Activated T-cell treated with anti-CD3 and anti-CD28 coated beads, Interleukin-2, amount 50 U/mL, for 72 hours (primary cell): ENCODE measurements around the gene TAS2R46. TPM values are rescaled to one million over a fixed set of nuclear protein-coding genes. Genes with fewer than 3 reads are reported as not detected.
A peak's percentile ranks its signal among the peaks of the same experiment; 100 is the strongest.
"Not testable (repeated sequence)": the region's sequence is repeated elsewhere in the genome, so short reads cannot be mapped to it uniquely, and the experiment has no call there.

Experiments
- ATAC-seq, 2 donors: fragments of 150-1000 bp; cut with Tn5 transposase; replicated peaks in 1 of 2; 2 replicates each; pipeline ENCODE4 v1.10.0; 2021; ENCODE audit warnings: moderate library complexity in 2 of 2, mild to moderate bottlenecking in 1 of 2
- DNase-seq, 2 donors: peaks; one replicate each; pipeline ENCODE4 v3.0.0; 2021 to 2022; ENCODE audit warnings: mixed read lengths in 1 of 2
- H3K27ac Mint-ChIP-seq: one replicate; pipeline ENCODE4 v1.8.0; 2022; ENCODE audit warnings: mild to moderate bottlenecking, moderate library complexity, mixed read lengths
- H3K27me3 Mint-ChIP-seq: one replicate; pipeline ENCODE4 v1.8.0; 2022; ENCODE audit warnings: low read depth, mixed read lengths
- H3K36me3 Mint-ChIP-seq, 2 donors: one replicate each; pipeline ENCODE4 v1.8.0; 2022; ENCODE audit warnings: mixed read lengths in 2 of 2, mild to moderate bottlenecking in 1 of 2; ENCODE audit not compliant: insufficient read depth in 2 of 2
- H3K4me1 Mint-ChIP-seq: one replicate; pipeline ENCODE4 v1.8.0; 2022; ENCODE audit warnings: low read depth, mixed read lengths
- H3K4me3 Mint-ChIP-seq, 2 donors: one replicate each; pipeline ENCODE4 v1.8.0; 2022; ENCODE audit warnings: mild to moderate bottlenecking in 2 of 2, mixed read lengths in 2 of 2, moderate library complexity in 2 of 2
- H3K9me3 Mint-ChIP-seq, 2 donors: one replicate each; pipeline ENCODE4 v1.8.0; 2022; ENCODE audit warnings: mixed read lengths in 2 of 2
- total RNA-seq, 2 donors: library from RNA; stranded (reverse); gene quantifications; one replicate each; pipeline ENCODE4 v1.2.3, GENCODE V29; 2022

TAS2R46 gene
- total RNA-seq, 2 donors from 2014 or later = 0.72 TPM

DNA sequence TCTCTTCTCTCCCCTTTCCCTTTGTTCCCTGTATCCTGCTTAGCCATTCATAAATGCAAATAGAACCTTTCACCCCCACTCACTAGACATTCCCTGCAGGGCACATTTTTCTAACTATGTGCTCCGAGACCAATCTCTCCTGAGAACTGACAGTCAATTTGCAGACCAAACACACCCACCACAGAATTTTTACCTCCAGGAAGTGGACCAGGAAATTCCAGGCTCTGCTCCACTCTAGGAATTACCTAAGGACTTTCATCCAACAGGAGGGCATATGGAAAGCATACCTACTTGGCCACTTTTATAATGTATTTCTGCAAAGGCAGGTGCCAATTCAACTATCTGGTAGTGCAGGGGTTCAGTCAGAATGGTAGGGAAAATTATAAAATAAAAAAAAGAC lies 8.9 kb upstream of the TAS2R46 start:
- DNase-seq = no peak
- Mint-ChIP-seq H3K4me3 (no peak overlapping the region), H3K27me3 (no peaks in the 10 kb centered on the region), H3K9me3 (peaks cover 0 to 1% of the 10 kb centered on the region in 2 donors), H3K36me3 (peaks cover 2 to 5% of the 10 kb centered on the region in 2 donors), H3K4me1 (no peaks in the 10 kb centered on the region), H3K27ac (no peak overlapping the region)
- ATAC-seq = no peak

DNA sequence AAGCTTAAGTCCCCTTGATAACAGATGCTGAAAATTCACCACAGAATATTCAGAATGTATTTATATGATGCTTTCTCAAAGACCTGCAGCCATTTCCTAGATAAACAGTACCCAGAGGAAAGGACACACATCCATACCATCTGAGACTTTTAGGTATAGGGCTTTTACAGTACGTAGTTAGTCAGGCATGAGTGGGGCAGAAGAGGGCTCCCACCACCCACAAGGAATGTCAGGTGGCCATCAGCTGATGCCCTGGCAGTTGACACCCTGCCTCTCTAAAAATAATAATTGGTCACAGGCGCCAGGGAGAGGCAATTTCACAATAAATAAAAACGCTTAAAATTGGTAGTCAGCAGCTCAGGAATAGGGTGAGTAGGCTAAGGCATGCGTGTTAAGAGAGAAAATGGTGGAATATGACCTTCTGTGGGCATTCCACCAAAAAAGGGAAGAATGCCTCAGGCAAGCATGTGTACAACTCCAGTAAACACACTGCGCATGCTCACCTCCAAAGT lies 7.8 kb upstream of the TAS2R46 start:
- H3K36me3 Mint-ChIP-seq = peaks cover 3 to 8% of the 10 kb centered on the region in 2 donors
- no peaks in the 10 kb centered on the region for H3K4me1 Mint-ChIP-seq
- ATAC-seq (no peak), DNase-seq (no peak)
- H3K27ac Mint-ChIP-seq = no peak overlapping the region
- peaks cover 0 to 2% of the 10 kb centered on the region in 2 donors for H3K9me3 Mint-ChIP-seq
- no peaks in the 10 kb centered on the region for H3K27me3 Mint-ChIP-seq
- H3K4me3 Mint-ChIP-seq = no peak overlapping the region

DNA sequence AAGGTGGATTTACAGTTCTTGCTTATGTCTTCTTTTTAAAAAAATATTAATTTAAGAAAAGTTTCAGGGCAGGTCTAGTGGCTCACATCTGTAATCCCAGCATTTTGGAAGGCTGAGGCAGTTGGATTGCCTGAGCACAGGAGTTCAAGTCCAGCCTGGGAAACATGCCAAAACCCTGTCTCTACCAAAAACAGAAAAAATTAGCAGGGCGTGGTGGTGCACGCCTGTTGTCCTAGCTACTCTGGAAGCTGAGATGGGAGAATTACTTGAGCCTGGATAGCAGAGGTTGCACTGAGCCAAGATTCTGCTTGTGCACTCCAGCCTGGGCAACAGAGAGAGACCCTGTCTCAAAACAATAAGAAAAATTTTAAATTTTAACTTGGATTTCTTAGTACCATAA lies 5.4 kb upstream of the TAS2R46 start:
- ATAC-seq = no peak
- H3K27me3 Mint-ChIP-seq = no peaks in the 10 kb centered on the region
- peaks cover 3 to 7% of the 10 kb centered on the region in 2 donors for H3K36me3 Mint-ChIP-seq
- no peaks in the 10 kb centered on the region for H3K4me1 Mint-ChIP-seq
- H3K27ac Mint-ChIP-seq = no peak overlapping the region
- H3K4me3 Mint-ChIP-seq = no peak overlapping the region
- DNase-seq = no peak
- peaks cover 0 to 2% of the 10 kb centered on the region in 2 donors for H3K9me3 Mint-ChIP-seq

DNA sequence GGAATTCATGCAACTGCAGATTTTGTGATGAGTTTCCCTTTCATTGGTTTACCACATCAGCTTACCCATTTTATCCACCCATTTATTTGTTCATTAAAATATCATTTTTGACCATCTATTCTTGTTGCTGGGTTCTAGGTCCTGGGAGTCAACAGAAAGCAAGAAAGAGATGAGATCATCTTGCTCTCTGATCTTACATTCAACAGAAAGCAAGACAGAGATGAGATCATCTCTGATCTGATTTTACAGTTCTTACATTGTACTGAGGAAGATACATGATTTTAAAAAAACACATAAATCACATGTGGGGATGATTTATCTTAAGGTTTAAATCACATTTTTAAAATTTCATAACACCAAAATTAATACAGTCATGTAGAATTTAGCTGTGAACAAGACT lies 2.3 kb downstream of the TAS2R46 start:
- DNase-seq = no peak
- Mint-ChIP-seq H3K27ac (no peak overlapping the region), H3K36me3 (peaks cover 3% of the 10 kb centered on the region in 2 donors), H3K4me1 (peaks cover 5% of the 10 kb centered on the region), H3K9me3 (peaks cover 0 to 1% of the 10 kb centered on the region in 2 donors), H3K4me3 (no peak overlapping the region), H3K27me3 (no peaks in the 10 kb centered on the region)
- peak in 1 of 2 donors; percentile 39 for ATAC-seq

DNA sequence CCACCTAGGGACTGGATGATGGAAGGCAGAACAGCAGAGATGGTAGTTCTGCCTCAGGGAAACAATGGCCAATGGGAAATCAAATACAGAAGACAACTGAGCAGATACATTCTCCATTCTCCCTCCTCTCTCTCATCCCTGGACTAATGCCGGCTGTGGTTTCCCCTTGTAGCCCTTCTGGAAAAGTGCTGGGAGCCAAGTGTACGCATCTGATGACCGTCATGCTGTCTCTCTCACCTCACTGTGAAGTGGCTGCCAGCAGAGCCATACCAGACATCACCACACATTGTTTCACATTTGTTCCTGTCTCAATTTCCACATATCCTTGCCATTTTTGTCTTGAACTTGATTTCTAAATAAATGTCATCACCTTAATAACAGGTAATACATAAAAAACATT lies 3.1 kb downstream of the TAS2R46 start:
- Mint-ChIP-seq H3K4me3 (no peak overlapping the region), H3K27me3 (no peaks in the 10 kb centered on the region), H3K9me3 (peaks cover 0 to 1% of the 10 kb centered on the region in 2 donors), H3K36me3 (peaks cover 3% of the 10 kb centered on the region in 2 donors), H3K27ac (no peak overlapping the region), H3K4me1 (peaks cover 5% of the 10 kb centered on the region)
- DNase-seq (no peak), ATAC-seq (no peak)

DNA sequence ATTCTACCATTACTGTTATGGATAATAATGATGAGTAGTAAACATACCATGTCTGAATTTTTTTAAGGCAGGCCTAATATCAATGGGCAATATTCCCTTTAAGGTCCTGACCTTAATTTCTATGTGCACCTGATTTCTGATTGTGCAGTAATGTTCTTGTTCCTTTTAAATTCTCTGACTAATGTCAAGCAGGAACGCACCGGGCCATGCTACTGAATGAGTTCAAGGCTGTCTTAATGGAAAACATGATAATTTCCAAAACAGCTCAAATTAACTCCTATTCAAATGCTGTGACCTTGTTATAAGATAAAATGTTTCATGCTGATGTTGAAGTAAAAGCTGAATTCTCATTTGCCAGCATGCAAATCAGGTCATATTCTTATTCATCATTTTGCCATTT lies 6.8 kb downstream of the TAS2R46 start:
- Mint-ChIP-seq H3K4me1 (peaks cover 5% of the 10 kb centered on the region), H3K27ac (no peak overlapping the region), H3K27me3 (no peaks in the 10 kb centered on the region), H3K4me3 (no peak overlapping the region), H3K36me3 (peaks cover 7 to 13% of the 10 kb centered on the region in 2 donors), H3K9me3 (peaks cover 7 to 9% of the 10 kb centered on the region in 2 donors)
- ATAC-seq = no peak
- DNase-seq = no peak

DNA sequence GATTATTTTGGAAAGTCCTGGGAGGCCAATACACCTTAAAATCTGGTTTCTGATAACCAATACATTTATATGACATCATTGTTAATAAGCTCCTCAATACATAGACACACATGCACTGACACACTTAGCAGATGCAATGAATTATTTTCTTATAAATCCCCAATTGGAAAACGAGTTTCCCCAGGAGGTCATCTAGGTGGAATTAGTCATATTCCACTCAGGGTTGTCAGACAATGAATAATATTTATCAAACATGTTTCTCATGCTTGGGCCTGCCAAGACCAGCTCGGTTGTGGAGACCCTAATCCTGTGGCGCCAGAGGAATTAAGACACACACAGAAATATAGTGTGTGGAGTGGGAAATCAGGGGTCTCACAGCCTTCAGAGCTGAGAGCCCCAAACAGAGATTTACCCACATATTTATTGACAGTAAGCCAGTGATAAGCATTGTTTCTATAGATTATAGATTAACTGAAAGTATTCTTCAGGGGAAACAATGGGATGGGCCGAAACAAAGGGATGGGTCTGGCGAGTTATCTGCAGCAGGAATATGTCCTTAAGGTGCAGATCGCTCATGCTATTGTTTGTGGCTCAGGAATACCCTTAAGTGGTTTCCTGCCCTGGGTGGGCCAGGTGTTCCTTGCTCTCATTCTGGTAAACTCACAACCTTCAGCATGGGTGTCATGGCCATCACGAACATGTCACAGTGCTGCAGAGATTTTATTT lies 12.1 kb downstream of the TAS2R46 start:
- not testable (repeated sequence) for H3K27me3 Mint-ChIP-seq, ATAC-seq, H3K4me1 Mint-ChIP-seq, H3K9me3 Mint-ChIP-seq, DNase-seq, H3K4me3 Mint-ChIP-seq, H3K27ac Mint-ChIP-seq
- peaks cover 12 to 27% of the 10 kb centered on the region in 2 donors for H3K36me3 Mint-ChIP-seq

DNA sequence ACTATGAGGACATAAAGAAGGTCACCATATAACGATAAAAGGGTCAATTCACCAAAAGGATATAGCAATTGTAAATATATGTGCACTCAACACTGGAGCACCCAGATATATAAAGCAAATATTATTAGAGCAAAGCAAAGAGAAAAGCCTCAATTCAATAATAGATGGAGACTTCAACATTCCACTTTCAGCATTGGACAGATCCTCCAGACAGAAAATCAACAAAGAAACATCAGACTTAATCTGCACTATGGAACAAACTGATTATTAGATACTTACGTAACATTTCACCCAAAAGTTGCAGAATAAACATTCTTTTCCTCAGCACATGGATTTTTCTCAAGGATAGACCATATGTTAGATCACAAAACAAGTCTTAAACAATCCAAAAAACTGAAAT lies 20.7 kb downstream of the TAS2R46 start:
- H3K4me1 Mint-ChIP-seq, H3K27ac Mint-ChIP-seq, H3K27me3 Mint-ChIP-seq, H3K4me3 Mint-ChIP-seq, DNase-seq, H3K9me3 Mint-ChIP-seq, ATAC-seq: not testable (repeated sequence)
- H3K36me3 Mint-ChIP-seq = peaks cover 1 to 14% of the 10 kb centered on the region in 2 donors

DNA sequence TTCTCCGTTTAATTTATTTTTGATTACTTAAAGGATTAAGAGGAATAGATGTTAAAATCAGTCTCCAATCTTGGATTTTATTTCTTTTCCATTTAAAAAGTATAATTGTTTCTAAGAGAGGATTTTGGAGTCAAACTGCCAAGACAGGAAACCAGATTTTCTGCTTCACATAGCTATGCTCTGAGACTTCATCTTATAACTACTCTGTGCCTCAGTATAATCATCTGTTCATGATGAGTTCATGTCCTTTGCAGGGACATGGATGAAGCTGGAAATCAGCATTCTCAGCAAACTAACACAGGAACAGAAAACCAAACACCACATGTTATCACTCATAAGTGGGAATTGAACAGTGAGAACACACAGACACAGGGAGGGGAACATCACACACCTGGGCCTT lies 21.9 kb downstream of the TAS2R46 start:
- no peak for ATAC-seq
- Mint-ChIP-seq H3K36me3 (peaks cover under 1 to 12% of the 10 kb centered on the region in 2 donors), H3K27ac (no peak overlapping the region), H3K4me3 (no peak overlapping the region), H3K9me3 (peaks cover 1 to 3% of the 10 kb centered on the region in 2 donors), H3K4me1 (no peaks in the 10 kb centered on the region), H3K27me3 (no peaks in the 10 kb centered on the region)
- DNase-seq = no peak

DNA sequence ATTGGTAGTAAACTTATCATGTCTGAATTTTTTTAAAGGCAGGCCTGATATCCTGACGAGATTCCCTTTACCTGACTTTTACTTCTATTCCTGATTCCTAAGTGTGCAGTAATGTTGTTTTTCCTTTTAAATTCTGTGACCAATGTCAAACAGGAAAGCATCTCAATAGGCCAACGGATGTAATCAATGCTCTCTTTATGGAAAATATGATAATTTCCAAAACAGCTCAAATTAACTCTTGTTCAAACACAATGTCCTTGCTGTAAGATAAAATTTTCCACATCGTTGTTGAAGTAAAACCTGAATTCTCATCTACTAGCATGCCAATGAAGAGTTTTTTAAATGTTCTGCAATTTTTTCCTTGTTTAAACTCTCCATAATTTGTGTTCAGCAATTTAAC lies 22.9 kb downstream of the TAS2R46 start:
- ATAC-seq (no peak), DNase-seq (no peak)
- Mint-ChIP-seq H3K9me3 (peaks cover 3% of the 10 kb centered on the region in 2 donors), H3K36me3 (peaks cover 2 to 9% of the 10 kb centered on the region in 2 donors), H3K27ac (no peak overlapping the region), H3K4me1 (no peaks in the 10 kb centered on the region), H3K27me3 (no peaks in the 10 kb centered on the region), H3K4me3 (no peak overlapping the region)

DNA sequence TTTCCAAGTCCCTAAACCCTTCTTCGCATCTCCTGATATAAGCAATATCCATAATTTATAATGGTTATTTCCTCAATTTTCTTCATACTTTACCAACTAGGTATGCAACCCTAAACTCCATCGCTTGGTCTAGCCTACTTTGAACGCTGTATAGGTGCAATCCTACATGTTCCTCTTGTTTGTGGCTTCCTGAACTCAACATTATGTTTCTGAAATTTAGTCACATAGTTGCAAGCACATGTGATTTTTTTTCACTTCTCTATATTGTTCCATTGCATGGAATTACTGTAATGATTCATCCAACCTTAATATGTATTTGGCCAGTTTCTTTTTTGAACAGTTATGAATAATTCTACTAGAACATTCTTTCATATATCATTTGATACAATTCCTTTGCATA lies 28.1 kb downstream of the TAS2R46 start:
- H3K36me3 Mint-ChIP-seq, H3K27me3 Mint-ChIP-seq, DNase-seq, H3K4me3 Mint-ChIP-seq, H3K27ac Mint-ChIP-seq, H3K9me3 Mint-ChIP-seq, H3K4me1 Mint-ChIP-seq: not testable (repeated sequence)
- ATAC-seq = peak; percentile 32 to 82

DNA sequence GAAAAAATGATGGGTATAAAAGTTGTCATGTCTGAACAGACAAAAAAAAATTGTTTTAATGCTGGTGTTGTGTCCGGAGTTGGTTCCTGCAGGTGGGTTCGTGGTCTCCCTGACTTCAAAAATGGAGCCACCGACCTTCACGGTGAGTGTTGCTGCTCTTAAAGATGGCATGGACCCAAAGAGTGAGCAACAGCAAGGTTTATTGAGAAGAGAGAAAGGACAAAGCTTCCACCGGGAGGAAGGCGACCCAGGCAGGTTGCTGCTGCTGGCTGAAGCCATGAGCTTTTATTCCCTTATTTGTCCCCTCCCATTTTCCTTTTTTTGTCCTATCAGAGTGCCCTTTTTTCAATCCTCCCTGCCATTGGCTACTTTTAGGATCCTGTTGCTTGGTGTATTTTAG lies 30.8 kb downstream of the TAS2R46 start, which contains the start of gene TAS2R31:
Gene TAS2R31, minus strand, starts transcription at position 101 of the 400 bp plus-strand sequence. Its CDS starts 72 bp downstream, at position 29.
- H3K9me3 Mint-ChIP-seq = peaks cover 0 to 3% of the 10 kb centered on the region in 2 donors
- peaks cover 5 to 10% of the 10 kb centered on the region in 2 donors for H3K36me3 Mint-ChIP-seq
- no peaks in the 10 kb centered on the region for H3K4me1 Mint-ChIP-seq
- H3K27ac Mint-ChIP-seq = no peak within 1 kb of the TSS
- no peaks in the 10 kb centered on the region for H3K27me3 Mint-ChIP-seq
- DNase-seq (no peak), ATAC-seq (no peak)
- no peak within 1 kb of the TSS for H3K4me3 Mint-ChIP-seq

DNA sequence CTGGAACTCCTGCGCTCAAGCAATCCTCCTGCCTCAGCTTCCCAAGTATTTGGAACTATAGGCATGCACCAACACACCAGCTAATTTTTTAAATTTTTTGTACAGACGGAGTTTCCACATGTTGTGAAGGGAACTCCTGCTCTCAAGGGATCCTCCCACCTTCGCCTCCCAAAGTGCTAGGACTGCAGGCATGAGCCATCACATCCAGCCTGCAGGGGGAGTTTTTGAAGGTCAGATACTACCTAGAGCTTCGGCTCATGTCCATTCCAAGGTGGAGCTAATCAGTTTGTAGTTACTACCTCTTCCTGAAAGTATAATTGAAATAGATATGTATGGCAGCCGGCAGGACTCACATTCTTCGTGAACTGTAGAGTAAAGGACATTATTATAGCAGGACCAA lies 36.0 kb downstream of the TAS2R46 start:
- H3K27me3 Mint-ChIP-seq = no peaks in the 10 kb centered on the region
- H3K4me3 Mint-ChIP-seq = no peak overlapping the region
- H3K27ac Mint-ChIP-seq = no peak overlapping the region
- DNase-seq (no peak), ATAC-seq (no peak)
- no peaks in the 10 kb centered on the region for H3K4me1 Mint-ChIP-seq
- H3K36me3 Mint-ChIP-seq = peaks cover 2 to 11% of the 10 kb centered on the region in 2 donors
- H3K9me3 Mint-ChIP-seq = peaks cover 2 to 4% of the 10 kb centered on the region in 2 donors

DNA sequence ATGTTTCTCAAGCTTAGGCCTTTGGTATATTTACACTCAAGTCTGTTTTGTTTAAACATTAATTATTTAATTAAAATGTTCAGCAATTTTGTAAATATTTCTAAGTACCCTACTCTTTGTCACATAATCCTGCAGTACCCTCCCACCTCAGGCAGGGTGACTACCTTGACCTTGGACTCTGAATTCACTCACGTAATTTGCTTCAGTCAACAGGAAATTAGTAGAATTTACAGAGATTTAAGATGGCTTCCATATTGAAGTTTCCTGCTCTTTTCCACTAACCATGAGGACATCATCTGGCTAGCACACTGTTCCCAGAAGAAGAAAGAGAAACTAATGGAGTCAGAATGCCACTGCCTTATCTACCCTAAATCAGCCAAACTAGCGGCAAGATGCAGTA lies 38.7 kb downstream of the TAS2R46 start:
- Mint-ChIP-seq H3K27ac (no peak overlapping the region), H3K27me3 (no peaks in the 10 kb centered on the region), H3K9me3 (peaks cover 2 to 4% of the 10 kb centered on the region in 2 donors), H3K4me3 (no peak overlapping the region), H3K4me1 (no peaks in the 10 kb centered on the region), H3K36me3 (peaks cover 2 to 9% of the 10 kb centered on the region in 2 donors)
- no peak for ATAC-seq
- DNase-seq = no peak
